ENCODE data around the gene PRR23E.

The PRR23E gene

DNA sequence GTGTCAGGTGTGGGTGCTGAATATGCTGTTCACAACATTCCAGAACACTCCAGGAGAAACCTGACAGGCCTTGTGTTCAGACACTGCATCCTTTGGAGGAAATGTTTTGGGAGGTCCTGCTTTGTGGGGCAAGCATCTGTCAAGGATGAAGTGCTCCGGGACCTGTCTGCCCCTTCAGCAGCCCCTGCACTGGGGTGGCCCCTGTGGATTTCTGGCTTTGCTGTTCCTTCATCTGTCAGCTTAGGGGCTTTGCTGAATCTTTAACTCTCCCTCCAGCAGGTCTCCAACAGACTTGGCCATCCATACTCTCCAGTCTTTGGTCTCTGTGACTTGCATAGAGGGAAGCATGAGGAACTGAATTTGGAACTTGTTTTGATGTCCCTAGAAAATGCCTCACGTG lies 3.1 kb downstream of the PRR23E start:
- Histone ChIP-seq H3K9ac (ENCODE audit: low read length) (no peak overlapping the region), H4K20me1 (ENCODE audit: insufficient read depth, low read length) (no peaks in the 10 kb centered on the region), H3K79me2 (ENCODE audit: insufficient read depth, low read length) (no peaks in the 10 kb centered on the region), H3F3A (ENCODE audit: insufficient read depth, low read length) (no peaks in the 10 kb centered on the region), H3K4me2 (ENCODE audit: low read length) (no peak overlapping the region), H3K27ac (ENCODE audit: low read depth, low read length, poor library complexity, severe bottlenecking) (no peak overlapping the region), H2AFZ (ENCODE audit: low read length) (no peak overlapping the region), H3K4me1 (ENCODE audit: insufficient read depth, low read length, severe bottlenecking) (no peaks in the 10 kb centered on the region), H3K27me3 (ENCODE audit: insufficient read depth, low read length) (no peaks in the 10 kb centered on the region), H3K4me3 (ENCODE audit: low read depth, low read length, poor library complexity, severe bottlenecking) (no peak overlapping the region), H3K36me3 (ENCODE audit: insufficient read depth, low read length) (no peaks in the 10 kb centered on the region), H3K9me3 (ENCODE audit: low read length) (0 out of 2 replicates have a peak, but pooled peaks cover under 1% of the 10 kb centered on the region), H3K9me2 (ENCODE audit: low read depth, low read length) (no peaks in the 10 kb centered on the region)
- TF ChIP-seq, protein P1, sequence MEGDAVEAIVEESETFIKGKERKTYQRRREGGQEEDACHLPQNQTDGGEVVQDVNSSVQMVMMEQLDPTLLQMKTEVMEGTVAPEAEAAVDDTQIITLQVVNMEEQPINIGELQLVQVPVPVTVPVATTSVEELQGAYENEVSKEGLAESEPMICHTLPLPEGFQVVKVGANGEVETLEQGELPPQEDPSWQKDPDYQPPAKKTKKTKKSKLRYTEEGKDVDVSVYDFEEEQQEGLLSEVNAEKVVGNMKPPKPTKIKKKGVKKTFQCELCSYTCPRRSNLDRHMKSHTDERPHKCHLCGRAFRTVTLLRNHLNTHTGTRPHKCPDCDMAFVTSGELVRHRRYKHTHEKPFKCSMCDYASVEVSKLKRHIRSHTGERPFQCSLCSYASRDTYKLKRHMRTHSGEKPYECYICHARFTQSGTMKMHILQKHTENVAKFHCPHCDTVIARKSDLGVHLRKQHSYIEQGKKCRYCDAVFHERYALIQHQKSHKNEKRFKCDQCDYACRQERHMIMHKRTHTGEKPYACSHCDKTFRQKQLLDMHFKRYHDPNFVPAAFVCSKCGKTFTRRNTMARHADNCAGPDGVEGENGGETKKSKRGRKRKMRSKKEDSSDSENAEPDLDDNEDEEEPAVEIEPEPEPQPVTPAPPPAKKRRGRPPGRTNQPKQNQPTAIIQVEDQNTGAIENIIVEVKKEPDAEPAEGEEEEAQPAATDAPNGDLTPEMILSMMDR (IDR thresholded peaks at IDR 0.05; ENCODE audit: low read length): no peak
- no peak for TF ChIP-seq EZH2 (IDR thresholded peaks at IDR 0.05; ENCODE audit: borderline replicate concordance, low read length)

DNA sequence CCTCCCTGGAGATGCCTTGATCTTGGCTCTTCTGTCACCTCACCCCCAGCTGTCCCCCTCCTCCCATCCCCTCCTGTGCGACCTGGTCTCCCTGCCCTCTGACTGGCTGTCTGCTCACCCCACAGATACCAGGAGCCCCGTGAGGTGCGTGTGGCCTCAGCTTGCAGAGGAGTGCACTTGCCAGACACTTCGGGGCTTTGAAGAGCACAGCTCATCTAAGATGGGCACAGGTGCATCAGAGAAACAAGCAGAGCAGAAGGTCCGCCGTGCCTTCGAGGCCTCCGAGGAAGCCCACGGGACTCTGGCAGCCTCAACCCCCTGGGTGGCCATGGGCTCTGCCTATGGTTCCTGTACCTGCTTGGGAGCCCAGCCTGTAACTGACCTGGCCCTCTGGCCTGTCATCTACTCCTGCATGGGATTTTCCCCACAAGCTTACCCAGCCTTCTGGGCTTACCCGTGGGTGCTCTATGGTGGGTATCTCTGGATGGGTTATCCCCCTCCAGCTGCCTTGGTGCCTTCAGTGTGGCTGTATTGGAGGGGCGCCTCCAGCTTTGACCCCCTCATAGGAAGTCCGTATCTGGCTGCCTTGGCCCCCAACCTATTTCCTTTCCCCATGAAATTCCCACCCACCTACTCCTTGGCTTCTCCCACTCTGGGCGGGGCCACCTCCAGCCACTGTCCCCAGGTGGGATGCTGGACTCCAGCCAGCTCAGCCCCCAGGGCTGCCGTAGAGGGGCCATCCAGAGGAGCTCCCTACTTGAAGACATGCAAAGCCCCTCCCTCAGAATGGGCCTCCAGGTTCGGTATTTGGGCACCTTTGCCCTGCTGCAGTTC lies 3.8 kb downstream of the PRR23E start:
- no peak for TF ChIP-seq EZH2 (IDR thresholded peaks at IDR 0.05; ENCODE audit: borderline replicate concordance, low read length)
- TF ChIP-seq, protein P1 (IDR thresholded peaks at IDR 0.05; ENCODE audit: low read length): no peak
- Histone ChIP-seq H3K27ac (ENCODE audit: low read depth, low read length, poor library complexity, severe bottlenecking) (no peak overlapping the region), H3F3A (ENCODE audit: insufficient read depth, low read length) (no peaks in the 10 kb centered on the region), H3K79me2 (ENCODE audit: insufficient read depth, low read length) (no peaks in the 10 kb centered on the region), H4K20me1 (ENCODE audit: insufficient read depth, low read length) (no peaks in the 10 kb centered on the region), H2AFZ (ENCODE audit: low read length) (no peak overlapping the region), H3K36me3 (ENCODE audit: insufficient read depth, low read length) (no peaks in the 10 kb centered on the region), H3K9me3 (ENCODE audit: low read length) (no peaks in the 10 kb centered on the region), H3K9ac (ENCODE audit: low read length) (no peak overlapping the region), H3K4me1 (ENCODE audit: insufficient read depth, low read length, severe bottlenecking) (no peaks in the 10 kb centered on the region), H3K4me2 (ENCODE audit: low read length) (no peak overlapping the region), H3K9me2 (ENCODE audit: low read depth, low read length) (no peaks in the 10 kb centered on the region), H3K4me3 (ENCODE audit: low read depth, low read length, poor library complexity, severe bottlenecking) (no peak overlapping the region), H3K27me3 (ENCODE audit: insufficient read depth, low read length) (no peaks in the 10 kb centered on the region)

DNA sequence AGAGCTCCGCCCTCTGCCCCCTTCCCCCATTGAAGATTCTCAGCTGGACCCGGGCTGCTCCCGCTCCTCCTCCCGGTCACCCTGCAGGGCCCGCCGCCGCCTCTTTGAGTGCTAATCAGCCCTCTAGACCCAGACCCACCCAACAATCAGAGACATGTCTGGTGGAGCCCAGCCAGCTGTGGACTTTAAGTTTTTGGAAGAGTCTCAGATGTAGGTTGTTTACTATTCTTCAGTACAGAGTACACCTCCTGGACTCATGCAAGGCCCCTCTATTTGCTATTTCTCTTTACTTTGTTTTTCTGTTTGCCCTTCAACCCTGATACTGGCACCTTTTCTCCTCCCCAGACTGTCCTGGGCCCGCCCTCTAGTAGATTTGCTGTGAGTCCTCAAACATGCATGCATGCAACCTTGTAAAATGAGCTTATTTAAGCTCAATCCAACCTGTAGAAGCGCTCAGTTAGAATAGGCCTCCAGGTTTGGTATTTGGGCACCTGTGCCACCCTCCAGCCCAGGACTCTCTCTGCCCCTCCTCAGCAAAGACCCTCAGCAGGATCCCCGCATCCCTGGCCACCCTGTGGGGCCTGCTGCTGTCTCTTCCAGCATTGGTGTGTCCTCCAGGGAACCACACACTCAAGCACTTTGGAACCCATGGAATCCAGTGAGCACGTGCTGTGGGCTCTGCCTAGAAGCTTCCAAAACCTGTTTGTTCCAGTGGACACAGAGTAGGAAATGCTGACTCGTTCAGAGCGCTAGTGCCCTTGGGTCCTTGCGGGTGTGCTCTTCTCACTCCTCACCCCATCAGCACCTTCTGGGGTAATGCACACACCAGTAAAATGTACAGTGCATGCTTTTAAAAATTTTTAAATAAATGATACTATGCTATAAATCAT lies 4.6 kb downstream of the PRR23E start:
- Histone ChIP-seq H3K9me3 (ENCODE audit: low read length) (no peaks in the 10 kb centered on the region), H3K27me3 (ENCODE audit: insufficient read depth, low read length) (no peaks in the 10 kb centered on the region), H4K20me1 (ENCODE audit: insufficient read depth, low read length) (no peaks in the 10 kb centered on the region), H3K9ac (ENCODE audit: low read length) (no peak overlapping the region), H3K4me2 (ENCODE audit: low read length) (no peak overlapping the region), H3K79me2 (ENCODE audit: insufficient read depth, low read length) (no peaks in the 10 kb centered on the region), H3K9me2 (ENCODE audit: low read depth, low read length) (no peaks in the 10 kb centered on the region), H3K4me3 (ENCODE audit: low read depth, low read length, poor library complexity, severe bottlenecking) (no peak overlapping the region), H2AFZ (ENCODE audit: low read length) (no peak overlapping the region), H3K27ac (ENCODE audit: low read depth, low read length, poor library complexity, severe bottlenecking) (no peak overlapping the region), H3K4me1 (ENCODE audit: insufficient read depth, low read length, severe bottlenecking) (no peaks in the 10 kb centered on the region), H3K36me3 (ENCODE audit: insufficient read depth, low read length) (no peaks in the 10 kb centered on the region), H3F3A (ENCODE audit: insufficient read depth, low read length) (no peaks in the 10 kb centered on the region)
- TF ChIP-seq, protein P1 (IDR thresholded peaks at IDR 0.05; ENCODE audit: low read length): no peak
- no peak for TF ChIP-seq EZH2 (IDR thresholded peaks at IDR 0.05; ENCODE audit: borderline replicate concordance, low read length)

Data from OCI-LY1 (cell line).